GM18861 (cell line): Measurements from ENCODE around the gene ARHGEF17.

Source experiments
- ATAC-seq: cut with Tn5 transposase; IDR thresholded peaks from one replicate; pipeline ENCODE4 v1.9.1; 2021; ENCODE audit not compliant: unreplicated experiment

ARHGEF17 gene

DNA sequence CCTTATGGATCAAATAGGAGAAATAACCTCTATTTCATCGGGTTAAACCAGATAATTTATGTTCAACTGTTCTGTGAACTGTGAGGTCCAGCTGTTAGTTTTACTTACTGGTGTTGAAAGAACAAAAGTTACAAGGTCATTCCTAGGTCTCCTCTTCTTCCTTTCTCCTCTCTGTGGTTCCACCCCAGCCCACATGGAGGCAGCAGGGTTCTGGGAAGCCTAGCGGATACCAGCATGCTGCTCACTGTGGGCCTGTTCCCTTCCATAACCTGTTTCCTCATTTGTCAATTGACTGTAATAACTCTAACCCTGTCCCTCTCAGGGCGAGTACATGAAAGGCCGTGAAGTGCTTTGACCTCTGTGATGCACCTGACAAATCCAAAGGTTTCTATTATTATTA lies 96.0 kb downstream of the ARHGEF17 start:
- ATAC-seq: no peak

DNA sequence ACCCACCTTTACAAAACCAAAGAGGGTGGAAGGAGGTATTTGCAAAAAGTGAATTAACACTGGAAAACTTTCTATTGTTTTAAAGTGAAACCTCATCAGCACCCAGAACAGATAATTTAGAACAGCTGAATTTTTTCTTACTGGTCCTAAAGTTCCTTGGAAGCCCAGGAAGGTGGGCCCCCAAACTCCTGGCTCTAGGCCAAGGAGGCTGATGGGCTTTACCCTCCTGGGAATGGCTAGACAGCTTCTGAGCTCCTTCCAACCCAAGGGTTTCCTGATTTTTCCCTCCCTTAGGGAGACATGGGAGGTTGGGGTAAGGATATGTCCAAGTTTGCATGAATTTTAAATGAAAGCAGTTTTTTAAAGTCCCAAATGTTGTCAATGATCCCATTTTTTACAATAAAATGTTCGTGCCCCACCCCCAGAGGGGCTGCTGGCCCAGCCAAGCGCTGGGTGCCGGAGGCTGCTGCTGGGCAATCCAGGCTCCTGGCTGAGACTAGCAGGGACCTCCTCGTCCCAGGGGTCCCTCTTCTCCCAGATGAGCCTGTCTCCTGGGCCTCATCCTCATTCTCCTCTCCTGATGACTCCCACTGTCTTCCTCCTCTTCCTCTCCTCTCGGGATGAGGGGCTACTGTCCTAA lies 96.5 kb downstream of the ARHGEF17 start:
- ATAC-seq: no peak

DNA sequence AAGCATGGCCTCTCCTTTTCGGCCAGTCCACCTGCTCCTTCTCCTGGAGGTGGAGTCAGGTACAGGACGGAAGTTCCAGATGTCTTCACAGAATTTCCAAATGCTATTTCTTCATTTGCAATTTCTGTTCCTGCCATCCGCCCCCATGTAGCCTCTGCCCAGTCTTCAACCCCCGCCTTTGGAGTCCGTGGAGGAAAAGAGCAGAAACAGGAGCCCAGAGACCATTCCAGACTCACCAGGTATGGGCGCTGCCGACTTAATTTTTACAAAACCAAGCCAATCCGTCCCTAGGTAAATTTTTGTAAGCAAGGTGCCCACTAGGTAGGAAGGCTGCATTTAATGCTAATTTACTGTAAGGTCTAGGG lies 97.1 kb downstream of the ARHGEF17 start:
- no peak for ATAC-seq

DNA sequence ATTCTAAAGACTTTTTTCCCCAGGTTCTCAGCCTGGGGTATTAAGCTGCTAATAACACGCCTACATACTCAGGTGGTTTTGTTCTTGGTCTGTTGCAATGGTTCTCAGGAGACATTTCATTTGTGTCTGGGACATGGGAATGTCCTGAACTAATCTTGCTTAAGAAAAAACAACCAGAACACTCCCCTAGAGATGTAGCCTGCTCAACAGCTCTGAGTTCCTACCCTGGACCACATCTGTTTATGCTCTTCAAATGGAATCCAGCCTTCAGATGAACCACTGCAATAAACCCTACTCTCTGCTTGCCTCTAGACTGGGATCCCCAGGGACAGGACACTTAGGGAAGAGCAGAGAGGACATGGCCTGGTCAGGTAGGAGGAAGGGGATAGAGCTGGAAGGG lies 98.1 kb downstream of the ARHGEF17 start:
- ATAC-seq: no peak

DNA sequence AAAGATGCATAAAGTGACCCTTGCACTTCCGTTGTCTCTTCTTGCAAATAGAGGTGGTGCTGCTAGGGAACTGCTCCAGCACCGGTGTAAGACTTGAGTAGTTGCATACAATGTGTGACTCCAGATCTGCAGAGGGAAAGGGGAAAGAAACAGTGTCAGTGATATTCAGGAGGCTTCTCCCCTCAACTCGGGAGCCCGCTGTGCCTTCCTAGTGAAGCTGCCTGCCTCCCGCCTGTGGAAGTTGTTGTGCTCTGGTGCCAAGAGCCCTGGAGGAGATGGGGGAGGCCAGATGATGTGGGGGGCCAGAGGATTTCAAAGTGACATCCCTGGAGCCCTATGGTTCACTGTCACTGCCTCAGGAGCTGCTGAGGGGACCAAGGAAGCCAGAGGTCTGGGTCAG lies 98.5 kb downstream of the ARHGEF17 start:
- ATAC-seq: no peak

DNA sequence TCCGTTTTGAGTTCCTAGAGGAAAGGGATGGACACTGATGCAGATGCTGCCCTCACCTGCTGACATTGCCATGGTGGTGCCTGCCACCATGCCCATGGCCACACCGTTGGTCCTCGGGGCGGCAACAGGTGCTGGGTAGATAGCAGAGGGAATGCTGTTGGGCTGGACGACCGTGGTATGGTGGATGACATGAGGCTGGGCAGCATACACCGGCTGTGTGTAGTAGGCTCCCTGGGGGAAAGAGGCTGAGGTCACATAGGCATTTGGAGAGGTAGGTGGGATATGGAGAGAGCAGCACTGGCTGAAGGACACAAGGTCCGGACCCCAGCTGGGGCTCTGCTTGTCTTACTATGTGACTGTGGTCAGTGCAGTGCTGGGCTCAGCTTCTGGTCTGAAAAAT lies 101.4 kb downstream of the ARHGEF17 start:
- ATAC-seq: no peak

DNA sequence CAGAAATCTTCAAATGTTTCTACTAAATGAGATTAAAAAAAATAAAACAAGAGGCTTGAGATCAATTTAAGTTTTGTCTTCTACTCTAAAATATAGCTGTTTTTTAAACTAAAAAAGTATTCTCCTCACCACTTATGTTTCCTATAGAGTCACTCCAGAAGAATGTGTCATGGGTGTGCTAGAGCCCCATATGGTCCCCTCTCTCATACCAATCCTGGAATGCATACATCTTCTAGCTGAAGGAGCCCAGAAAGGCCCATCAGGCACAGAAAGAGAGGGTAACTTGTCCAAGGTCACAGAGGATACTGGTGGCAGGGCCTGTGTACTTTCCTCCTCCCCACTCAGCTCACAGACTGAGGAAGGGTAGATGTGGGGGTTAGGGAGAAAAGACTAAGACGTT lies 102.6 kb downstream of the ARHGEF17 start:
- no peak for ATAC-seq

DNA sequence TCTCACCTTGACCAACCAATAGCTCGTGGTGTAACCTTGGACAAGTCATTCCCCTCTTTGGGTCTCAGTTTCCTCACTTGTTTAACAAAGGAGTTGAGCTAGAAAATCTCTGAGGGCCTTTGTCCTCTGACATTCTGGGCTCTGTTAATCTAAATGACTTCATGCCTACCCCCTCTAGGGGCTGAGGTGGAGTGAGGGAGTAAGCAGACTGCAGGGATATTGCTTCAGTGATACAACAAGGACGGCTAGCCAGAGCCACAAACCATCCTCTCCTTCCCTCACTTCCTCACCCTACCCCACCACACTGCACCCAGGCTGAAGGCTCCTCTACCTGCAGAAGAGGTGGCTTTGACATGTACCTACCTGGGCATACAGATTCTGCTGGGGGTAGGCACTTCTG lies 103.0 kb downstream of the ARHGEF17 start:
- no peak for ATAC-seq

DNA sequence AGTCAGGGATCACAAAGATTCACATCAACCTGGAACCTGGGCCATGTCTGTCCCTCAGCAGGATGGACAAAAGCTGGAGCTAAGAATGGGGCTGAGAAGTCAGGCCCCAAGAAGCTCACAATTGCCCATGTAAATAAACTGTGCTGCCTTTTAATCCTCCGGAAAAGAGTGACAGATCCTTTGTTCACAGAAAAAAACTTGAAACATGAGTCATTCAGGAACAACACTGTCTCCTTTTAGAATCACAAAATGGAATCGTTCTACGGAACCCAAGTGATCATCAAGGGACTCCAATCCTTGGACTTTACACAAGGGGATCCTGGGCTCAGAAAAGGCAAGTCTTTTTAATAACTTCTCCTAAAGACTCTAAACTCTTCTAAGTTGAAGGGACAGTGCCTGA lies 104.2 kb downstream of the ARHGEF17 start:
- no peak for ATAC-seq

DNA sequence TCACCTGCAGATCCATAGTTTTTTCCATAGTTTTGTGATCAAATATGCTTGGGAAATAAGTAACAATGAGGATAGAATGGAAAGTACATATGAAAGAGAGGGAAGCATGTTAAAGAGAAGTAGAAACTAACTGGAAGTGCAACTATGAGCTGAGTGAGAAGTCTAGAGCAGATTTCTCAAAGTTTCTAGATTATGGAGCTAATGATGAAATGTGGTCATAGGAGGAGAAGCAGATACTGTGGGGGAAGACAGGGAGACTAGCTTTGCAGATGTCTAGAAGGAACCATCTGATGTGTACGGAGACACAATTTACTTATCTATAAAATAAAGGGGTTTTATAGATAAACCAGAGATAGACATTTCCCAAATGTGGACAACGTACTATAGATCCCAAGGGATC lies 105.2 kb downstream of the ARHGEF17 start:
- no peak for ATAC-seq

DNA sequence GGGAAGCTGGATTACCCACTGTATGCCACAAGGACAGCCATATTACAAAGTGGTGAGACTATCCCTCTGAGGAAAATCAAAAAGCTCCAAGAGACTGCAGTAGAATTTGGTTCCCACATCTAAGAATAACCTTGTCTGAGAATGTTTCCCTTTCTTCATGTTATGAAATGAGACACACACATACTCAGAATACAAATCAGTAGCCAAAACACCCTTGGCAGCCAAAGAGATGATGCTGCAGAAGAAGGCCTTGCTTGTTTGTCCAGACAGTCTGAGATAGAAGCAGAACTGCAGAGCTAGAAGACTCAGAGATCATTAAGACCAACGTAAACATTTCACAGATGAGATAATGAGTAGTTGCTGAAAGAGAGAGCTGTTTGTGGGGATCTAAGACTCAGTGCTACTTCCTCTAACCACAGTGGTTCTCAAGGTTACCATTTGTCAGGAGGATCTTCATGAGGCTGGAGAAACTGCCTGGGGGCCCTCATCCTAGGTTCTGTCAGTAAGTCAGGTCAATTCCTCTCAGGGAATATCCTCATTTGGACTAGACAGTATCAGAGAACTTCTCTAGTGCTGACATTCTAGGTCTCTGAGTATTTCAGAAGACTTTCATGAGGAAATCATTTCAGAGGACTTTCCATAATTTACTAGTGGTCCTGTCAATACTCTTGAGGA lies 107.0 kb downstream of the ARHGEF17 start:
- ATAC-seq: no peak

DNA sequence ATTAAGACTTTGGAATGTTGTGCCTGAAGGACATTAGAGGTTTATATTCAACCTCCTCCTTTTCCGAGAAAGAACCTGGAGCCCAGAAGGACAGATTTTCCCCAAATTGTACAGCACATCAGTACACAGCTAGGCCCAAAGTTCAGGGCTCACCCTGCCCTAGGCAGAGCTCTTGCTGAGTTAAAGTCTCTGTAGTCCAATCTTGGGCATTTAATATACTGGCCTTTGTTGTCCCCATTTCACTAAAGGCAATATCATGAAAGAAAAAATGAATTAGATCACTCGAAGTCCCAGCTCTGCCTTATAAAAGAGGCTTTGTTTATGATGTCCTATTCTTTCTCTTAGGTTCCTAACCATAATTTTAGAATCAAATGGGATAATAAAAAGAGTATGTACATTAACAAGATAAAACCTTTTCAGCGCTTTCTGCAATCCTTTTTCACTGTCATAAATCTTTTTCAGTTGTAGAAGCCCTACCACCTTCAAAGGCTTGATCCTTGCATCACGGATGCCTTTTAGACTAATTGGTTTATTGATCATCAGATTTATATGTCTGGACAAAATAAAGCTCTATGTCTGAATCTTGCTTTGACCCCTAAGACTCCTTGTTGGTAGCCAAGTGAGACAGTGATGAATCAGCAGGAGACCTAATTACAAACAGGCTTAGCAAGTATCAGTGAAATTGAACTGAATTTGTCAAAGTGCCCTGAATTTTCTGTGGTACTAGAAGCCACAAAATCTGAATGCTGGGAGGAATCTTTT lies 108.0 kb downstream of the ARHGEF17 start:
- ATAC-seq: no peak

DNA sequence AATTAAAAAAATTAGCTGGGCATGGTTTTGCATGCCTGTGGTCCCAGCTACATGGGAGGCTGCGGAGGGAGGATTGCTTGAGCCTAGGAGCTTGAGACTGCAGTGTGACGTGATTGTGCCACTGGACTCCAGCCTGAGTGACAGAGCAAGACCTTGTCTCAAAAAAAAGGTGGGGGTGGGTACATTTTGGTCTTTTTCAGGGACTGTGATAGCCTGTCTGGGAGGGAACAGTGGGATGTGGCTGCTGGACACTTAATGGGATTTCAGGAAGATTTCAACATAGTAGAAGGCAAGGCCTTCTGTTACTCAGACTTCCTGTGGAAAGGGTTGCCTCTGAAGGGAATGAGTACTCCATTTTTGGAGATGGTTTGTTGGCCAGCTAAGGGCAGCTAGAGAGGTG lies 108.7 kb downstream of the ARHGEF17 start:
- no peak for ATAC-seq
